Neural progenitor cell (in vitro differentiated cells): Measurements from ENCODE around the gene PHACTR1.

ENCODE experiments used
- EZH2 ChIP-seq: fragments of 200-600 bp; sonication (generic); IDR thresholded peaks from 2 replicates; pipeline ENCODE4 v1.6.1; 2017; ENCODE audit warnings: antibody characterized with exemption, mild to moderate bottlenecking, moderate library complexity
- EZH2phosphoT487 ChIP-seq: fragments of 200-600 bp; sonication (generic); IDR thresholded peaks from 2 replicates; pipeline ENCODE4 v1.6.1; 2017; ENCODE audit warnings: antibody characterized with exemption
- TF ChIP-seq, protein P1 (sequence below): fragments of 200-600 bp; sonication (generic); IDR thresholded peaks from 2 replicates; pipeline ENCODE4 v1.5.1; 2017; ENCODE audit warnings: antibody characterized with exemption, mild to moderate bottlenecking

DNA sequence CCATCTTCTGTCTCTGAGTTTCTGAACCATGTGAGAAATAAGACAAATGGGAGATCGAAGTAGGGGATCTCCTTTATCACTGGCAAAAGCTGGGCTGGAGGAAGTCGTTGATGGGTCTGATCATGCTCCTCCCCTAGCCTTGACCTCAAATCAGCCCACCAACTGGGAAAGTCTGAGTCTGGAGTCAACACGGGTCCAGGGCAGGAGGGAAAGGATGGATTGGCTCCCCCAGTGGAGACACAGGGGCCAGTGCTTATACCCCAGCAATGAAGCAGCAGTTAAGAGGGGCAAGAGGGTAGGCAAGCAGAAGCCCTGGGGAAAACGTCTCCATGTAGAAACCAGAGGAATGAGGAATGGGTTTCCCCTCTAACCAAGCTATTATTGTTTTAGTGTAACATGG lies 459.2 kb downstream of the PHACTR1 start:
- TF ChIP-seq, protein P1, sequence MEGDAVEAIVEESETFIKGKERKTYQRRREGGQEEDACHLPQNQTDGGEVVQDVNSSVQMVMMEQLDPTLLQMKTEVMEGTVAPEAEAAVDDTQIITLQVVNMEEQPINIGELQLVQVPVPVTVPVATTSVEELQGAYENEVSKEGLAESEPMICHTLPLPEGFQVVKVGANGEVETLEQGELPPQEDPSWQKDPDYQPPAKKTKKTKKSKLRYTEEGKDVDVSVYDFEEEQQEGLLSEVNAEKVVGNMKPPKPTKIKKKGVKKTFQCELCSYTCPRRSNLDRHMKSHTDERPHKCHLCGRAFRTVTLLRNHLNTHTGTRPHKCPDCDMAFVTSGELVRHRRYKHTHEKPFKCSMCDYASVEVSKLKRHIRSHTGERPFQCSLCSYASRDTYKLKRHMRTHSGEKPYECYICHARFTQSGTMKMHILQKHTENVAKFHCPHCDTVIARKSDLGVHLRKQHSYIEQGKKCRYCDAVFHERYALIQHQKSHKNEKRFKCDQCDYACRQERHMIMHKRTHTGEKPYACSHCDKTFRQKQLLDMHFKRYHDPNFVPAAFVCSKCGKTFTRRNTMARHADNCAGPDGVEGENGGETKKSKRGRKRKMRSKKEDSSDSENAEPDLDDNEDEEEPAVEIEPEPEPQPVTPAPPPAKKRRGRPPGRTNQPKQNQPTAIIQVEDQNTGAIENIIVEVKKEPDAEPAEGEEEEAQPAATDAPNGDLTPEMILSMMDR: no peak
- TF ChIP-seq EZH2: no peak
- no peak for TF ChIP-seq EZH2phosphoT487
